Measurements from ENCODE around the gene GPM6B. TPM values are rescaled to one million over a fixed set of nuclear protein-coding genes. Genes with fewer than 3 reads are reported as not detected.

GPM6B gene
- polyA plus RNA-seq, 1 donor from 2014 or later = 205 TPM

GRCh38 chrX:13761606-13762414 lies 55.1 kb downstream of the GPM6B start:
- no peak for TF ChIP-seq POLR2AphosphoS5 (IDR thresholded peaks at IDR 0.05)
- TF ChIP-seq EP300 (conservative IDR thresholded peaks at IDR 0.05; ENCODE audit: poor library complexity, severe bottlenecking) = no peak
- TF ChIP-seq TAF1 (IDR thresholded peaks at IDR 0.05; ENCODE audit: low read depth) = no peak
- no peak for TF ChIP-seq REST (IDR thresholded peaks at IDR 0.05; ENCODE audit: borderline replicate concordance)
- TF ChIP-seq RAD21 (conservative IDR thresholded peaks at IDR 0.05) = no peak
- TF ChIP-seq EZH2 (IDR thresholded peaks at IDR 0.05; ENCODE audit: borderline replicate concordance, insufficient read depth, low read length, poor library complexity, severe bottlenecking) = no peak
- no peak for TF ChIP-seq SMC3 (conservative IDR thresholded peaks at IDR 0.05; ENCODE audit: poor library complexity)
- no peaks in the 10 kb centered on the region for H3K36me3 ChIP-seq (ENCODE audit: insufficient read depth, low read length)
- no peaks in the 10 kb centered on the region for H3F3A ChIP-seq (ENCODE audit: insufficient read depth, low read length, poor library complexity, severe bottlenecking)
- H3K27me3 ChIP-seq (ENCODE audit: insufficient read depth, low read depth, low read length) = no peaks in the 10 kb centered on the region
- no peaks in the 10 kb centered on the region for H4K20me1 ChIP-seq (ENCODE audit: insufficient read depth)
- H3K4me3 ChIP-seq (ENCODE audit: low read length) = no peak overlapping the region
- H3K79me2 ChIP-seq (replicated peaks; ENCODE audit: insufficient read depth, low read length) = no peaks in the 10 kb centered on the region
- no peak overlapping the region for H3K27ac ChIP-seq (ENCODE audit: low read length)
- H3K4me2 ChIP-seq (ENCODE audit: low read length) = no peak overlapping the region
- H3K9me3 ChIP-seq (ENCODE audit: low read length) = no peaks in the 10 kb centered on the region
- no peaks in the 10 kb centered on the region for H3K9me2 ChIP-seq (ENCODE audit: insufficient read depth, low read length)
- no peak overlapping the region for H2AFZ ChIP-seq (ENCODE audit: low read depth, low read length)
- H3K9ac ChIP-seq (ENCODE audit: low read length) = no peak overlapping the region

GRCh38 chrX:13760426-13760825 lies 56.5 kb downstream of the GPM6B start:
- TF ChIP-seq RAD21 (conservative IDR thresholded peaks at IDR 0.05) (no peak), REST (IDR thresholded peaks at IDR 0.05; ENCODE audit: borderline replicate concordance) (no peak), MXI1 (conservative IDR thresholded peaks at IDR 0.05; ENCODE audit: poor library complexity, severe bottlenecking) (no peak), TAF1 (IDR thresholded peaks at IDR 0.05; ENCODE audit: low read depth) (no peak), CTCF (IDR thresholded peaks at IDR 0.05; ENCODE audit: poor library complexity, severe bottlenecking) (no peak), EP300 (conservative IDR thresholded peaks at IDR 0.05; ENCODE audit: poor library complexity, severe bottlenecking) (no peak), SMC3 (conservative IDR thresholded peaks at IDR 0.05; ENCODE audit: poor library complexity) (no peak)
- Histone ChIP-seq H2AFZ (ENCODE audit: low read depth, low read length) (no peak overlapping the region), H3K4me3 (ENCODE audit: low read length) (no peak overlapping the region), H3K27me3 (ENCODE audit: insufficient read depth, low read depth, low read length) (no peaks in the 10 kb centered on the region), H3K36me3 (ENCODE audit: insufficient read depth, low read length) (no peaks in the 10 kb centered on the region), H3K9me3 (ENCODE audit: low read length) (no peaks in the 10 kb centered on the region), H3F3A (ENCODE audit: insufficient read depth, low read length, poor library complexity, severe bottlenecking) (no peaks in the 10 kb centered on the region), H3K4me2 (ENCODE audit: low read length) (no peak overlapping the region), H4K20me1 (ENCODE audit: insufficient read depth) (no peaks in the 10 kb centered on the region), H3K79me2 (replicated peaks; ENCODE audit: insufficient read depth, low read length) (no peaks in the 10 kb centered on the region), H3K27ac (ENCODE audit: low read length) (no peak overlapping the region), H3K9ac (ENCODE audit: low read length) (no peak overlapping the region), H3K9me2 (ENCODE audit: insufficient read depth, low read length) (no peaks in the 10 kb centered on the region)
